Muscle of back (tissue), 11 donors: ENCODE measurements around the gene CMPK2. TPM values are rescaled to one million over a fixed set of nuclear protein-coding genes. Genes with fewer than 3 reads are reported as not detected.

Experiments used
- DNase-seq, 3 donors: peaks; one replicate each; pipeline versions ENCODE4 v3.0.0 to v3.0.0-alpha.2; 2013
- polyA plus RNA-seq, 10 donors: library from polyadenylated mRNA; unstranded; fragments of 120-200 nt; gene quantifications; one replicate each; pipeline ENCODE4 v1.2.1, GENCODE V29; 2013; ENCODE audit not compliant: insufficient read length in 10 of 10

The CMPK2 gene
- polyA plus RNA-seq, 10 donors: 2.8 to 4.5 (median 3.7) TPM

- no peak for DNase-seq
Measured at GRCh38 chr2:6845312-6845711, 20.4 kb downstream of the CMPK2 start.

GRCh38 chr2:6841537-6842287 is 24.0 kb downstream of the CMPK2 start:
- DNase-seq: no peak

- DNase-seq: no peak
Measured at GRCh38 chr2:6838673-6839319, 26.9 kb downstream of the CMPK2 start.

GRCh38 chr2:6835467-6835866 is 30.2 kb downstream of the CMPK2 start:
- no peak for DNase-seq

GRCh38 chr2:6834163-6834562 is 31.5 kb downstream of the CMPK2 start:
- DNase-seq: no peak

- no peak for DNase-seq
Measured at GRCh38 chr2:6833300-6833604, 32.5 kb downstream of the CMPK2 start.

- no peak for DNase-seq
Measured at GRCh38 chr2:6832596-6833299, 33.0 kb downstream of the CMPK2 start.

GRCh38 chr2:6831229-6831628 is 34.5 kb downstream of the CMPK2 start:
- no peak for DNase-seq

- peak; percentile 49 to 81 (median 60) for DNase-seq
Measured at GRCh38 chr2:6828299-6828584, 37.5 kb downstream of the CMPK2 start.

GRCh38 chr2:6827566-6828298 is 38.0 kb downstream of the CMPK2 start:
- DNase-seq: peak; percentile 43 to 87 (median 55)

- peak in 2 of 3 donors; percentile 32 to 36 for DNase-seq
Measured at GRCh38 chr2:6826081-6826913, 39.4 kb downstream of the CMPK2 start.

- DNase-seq: peak in 1 of 3 donors; percentile 39
Measured at GRCh38 chr2:6824962-6825361, 40.7 kb downstream of the CMPK2 start.

- peak in 2 of 3 donors; percentile 61 to 75 for DNase-seq
Measured at GRCh38 chr2:6823111-6823510, 42.6 kb downstream of the CMPK2 start.

GRCh38 chr2:6822406-6822805 is 43.3 kb downstream of the CMPK2 start:
- DNase-seq: peak in 1 of 3 donors; percentile 18

- no peak for DNase-seq
Measured at GRCh38 chr2:6820903-6821584, 44.7 kb downstream of the CMPK2 start.

GRCh38 chr2:6820236-6820635 is 45.5 kb downstream of the CMPK2 start:
- DNase-seq: no peak

- DNase-seq: no peak
Measured at GRCh38 chr2:6819668-6820067, 46.0 kb downstream of the CMPK2 start.

GRCh38 chr2:6818012-6818411 is 47.7 kb downstream of the CMPK2 start:
- no peak for DNase-seq

- DNase-seq: no peak
Measured at GRCh38 chr2:6814869-6815268, 50.8 kb downstream of the CMPK2 start.

- no peak for DNase-seq
Measured at GRCh38 chr2:6814312-6814711, 51.4 kb downstream of the CMPK2 start.

- DNase-seq: no peak
Measured at GRCh38 chr2:6813573-6813972, 52.1 kb downstream of the CMPK2 start.
